MCF 10A (cell line): ENCODE data around the gene KCNS3. TPM values are rescaled to one million over a fixed set of nuclear protein-coding genes. Genes with fewer than 3 reads are reported as not detected.

Experiments used
- BruUV-seq: library from RNA; stranded (reverse); fragments of 400-500 nt; replicated peaks from 2 replicates; lab custom pipeline; 2021; lab: Mats Ljungman, UMichigan
- CTCF ChIA-PET: fragments of 300-600 bp; sonication (Branson Sonifier 250); formaldehyde crosslinking; extraction: SDS; loops from one replicate; lab custom pipeline; 2021; ENCODE audit warnings: antibody characterized with exemption, inconsistent platforms; lab: Yijun Ruan, JAX
- POLR2A ChIA-PET: fragments of 300-600, 350-650 bp; sonication (Branson Sonifier 250); formaldehyde crosslinking; extraction: SDS; loops from one replicate; lab custom pipeline; 2020; ENCODE audit warnings: antibody characterized with exemption, inconsistent platforms; lab: Yijun Ruan, JAX
- DNase-seq: peaks from one replicate; pipeline ENCODE4 v3.0.0-alpha.2; 2018; ENCODE audit not compliant: unreplicated experiment
- H3K27ac Mint-ChIP-seq: one replicate; pipeline ENCODE4 v1.8.0; 2022; ENCODE audit warnings: mild to moderate bottlenecking, low read depth, mixed read lengths; ENCODE audit not compliant: unreplicated experiment
- H3K27me3 Mint-ChIP-seq: one replicate; pipeline ENCODE4 v1.8.0; 2022; ENCODE audit warnings: mixed read lengths; ENCODE audit not compliant: insufficient read depth, unreplicated experiment
- H3K36me3 Mint-ChIP-seq: one replicate; pipeline ENCODE4 v1.8.0; 2022; ENCODE audit warnings: mild to moderate bottlenecking, moderate library complexity, mixed read lengths; ENCODE audit not compliant: insufficient read depth, unreplicated experiment
- H3K4me1 Mint-ChIP-seq: one replicate; pipeline ENCODE4 v1.8.0; 2022; ENCODE audit warnings: mixed read lengths; ENCODE audit not compliant: insufficient read depth, unreplicated experiment
- H3K4me3 Mint-ChIP-seq: one replicate; pipeline ENCODE4 v1.8.0; 2022; ENCODE audit warnings: mild to moderate bottlenecking, moderate library complexity, mixed read lengths; ENCODE audit not compliant: unreplicated experiment
- H3K9me3 Mint-ChIP-seq: one replicate; pipeline ENCODE4 v1.8.0; 2022; ENCODE audit warnings: mixed read lengths; ENCODE audit not compliant: unreplicated experiment
- intact Hi-C: fragments of 100-400 bp; cut with micrococcal nuclease; formaldehyde crosslinking; loops from 2 replicates; pipeline ENCODE4 v1.14.1; 2022
- total RNA-seq: library from RNA; stranded (reverse); gene quantifications from 2 replicates; pipeline ENCODE4 v1.2.3, GENCODE V29; 2022
- TF ChIP-seq, protein P1 (sequence below): fragments of 200-600 bp; IDR thresholded peaks from one replicate; pipeline ENCODE4 v1.8.0; 2022; ENCODE audit warnings: antibody characterized with exemption, mild to moderate bottlenecking; ENCODE audit not compliant: unreplicated experiment

Gene KCNS3
- total RNA-seq, 1 experiment from 2014 or later, result 0.84 TPM

DNA sequence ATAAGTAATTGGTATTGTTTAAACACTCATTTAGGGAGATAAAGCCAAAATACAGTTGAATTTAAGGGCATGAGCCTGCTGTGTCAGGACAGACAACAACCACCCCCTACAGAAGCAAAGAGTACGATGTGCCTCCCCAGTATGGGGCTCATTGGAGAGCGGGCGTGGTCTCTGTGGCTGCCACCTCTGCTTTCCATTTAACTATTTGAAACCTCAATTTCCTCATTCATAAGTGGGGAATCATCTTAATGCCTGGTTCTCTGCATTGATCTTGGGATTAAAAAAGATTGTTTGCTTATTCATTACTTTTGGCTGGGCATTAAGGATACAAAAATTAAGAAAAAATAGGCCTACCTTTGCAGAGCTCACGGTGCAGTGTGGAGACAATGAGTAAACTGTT, 21.4 kb downstream of the KCNS3 start:
- no peaks in the 10 kb centered on the region for H3K36me3 Mint-ChIP-seq
- intact Hi-C loops, result no loop called here

DNA sequence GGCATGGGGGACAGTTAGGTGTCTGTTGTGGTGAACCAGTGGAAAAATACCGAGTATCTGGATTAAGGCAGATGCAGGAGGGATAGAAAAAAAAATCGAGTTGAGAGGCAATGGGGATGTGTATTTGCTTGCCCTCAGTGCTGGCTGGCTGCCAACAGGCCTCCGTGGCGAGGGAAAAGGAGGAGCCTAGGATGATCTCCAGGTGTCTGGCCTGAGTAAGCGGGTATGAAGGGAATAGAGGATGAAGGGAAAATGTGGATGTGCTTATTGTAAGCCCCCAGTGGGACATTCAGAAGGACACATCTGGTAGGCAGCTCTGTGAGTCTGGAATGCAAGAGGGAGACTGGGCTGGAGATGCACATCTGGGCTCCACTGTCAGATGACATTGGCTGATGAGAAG, 22.8 kb downstream of the KCNS3 start:
- Mint-ChIP-seq H3K36me3 (no peaks in the 10 kb centered on the region), H3K27ac (no peak overlapping the region), H3K4me3 (no peak overlapping the region), H3K4me1 (peaks cover 9% of the 10 kb centered on the region), H3K27me3 (no peaks in the 10 kb centered on the region), H3K9me3 (peaks cover 2% of the 10 kb centered on the region)
- intact Hi-C loops, result no loop called here
- ChIA-PET CTCF (interaction anchor here (0.9 kb wide), 1 partner anchor 22 kb away, joined by 7 read pairs; no protein-coding TSS in a partner anchor), POLR2A (interaction anchor here (0.6 kb wide), 1 partner anchor 275 kb away, joined by 3 read pairs; no protein-coding TSS in a partner anchor)
- peak; percentile 84 for DNase-seq
- BruUV-seq, result no TSS peak
- TF ChIP-seq, protein P1, sequence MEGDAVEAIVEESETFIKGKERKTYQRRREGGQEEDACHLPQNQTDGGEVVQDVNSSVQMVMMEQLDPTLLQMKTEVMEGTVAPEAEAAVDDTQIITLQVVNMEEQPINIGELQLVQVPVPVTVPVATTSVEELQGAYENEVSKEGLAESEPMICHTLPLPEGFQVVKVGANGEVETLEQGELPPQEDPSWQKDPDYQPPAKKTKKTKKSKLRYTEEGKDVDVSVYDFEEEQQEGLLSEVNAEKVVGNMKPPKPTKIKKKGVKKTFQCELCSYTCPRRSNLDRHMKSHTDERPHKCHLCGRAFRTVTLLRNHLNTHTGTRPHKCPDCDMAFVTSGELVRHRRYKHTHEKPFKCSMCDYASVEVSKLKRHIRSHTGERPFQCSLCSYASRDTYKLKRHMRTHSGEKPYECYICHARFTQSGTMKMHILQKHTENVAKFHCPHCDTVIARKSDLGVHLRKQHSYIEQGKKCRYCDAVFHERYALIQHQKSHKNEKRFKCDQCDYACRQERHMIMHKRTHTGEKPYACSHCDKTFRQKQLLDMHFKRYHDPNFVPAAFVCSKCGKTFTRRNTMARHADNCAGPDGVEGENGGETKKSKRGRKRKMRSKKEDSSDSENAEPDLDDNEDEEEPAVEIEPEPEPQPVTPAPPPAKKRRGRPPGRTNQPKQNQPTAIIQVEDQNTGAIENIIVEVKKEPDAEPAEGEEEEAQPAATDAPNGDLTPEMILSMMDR, result no peak

More for the DNA sequence above, 21.4 kb downstream of the KCNS3 start:
- ChIA-PET CTCF (interaction anchor here (0.6 kb wide), 1 partner anchor 14 kb away, joined by 3 read pairs; no protein-coding TSS in a partner anchor), POLR2A (no interaction called here)
- Mint-ChIP-seq H3K4me1 (peaks cover 9% of the 10 kb centered on the region), H3K9me3 (no peaks in the 10 kb centered on the region), H3K4me3 (no peak overlapping the region), H3K27me3 (no peaks in the 10 kb centered on the region), H3K27ac (no peak overlapping the region)
- DNase-seq, result no peak
- no TSS peak for BruUV-seq
- TF ChIP-seq, protein P1, result no peak

DNA sequence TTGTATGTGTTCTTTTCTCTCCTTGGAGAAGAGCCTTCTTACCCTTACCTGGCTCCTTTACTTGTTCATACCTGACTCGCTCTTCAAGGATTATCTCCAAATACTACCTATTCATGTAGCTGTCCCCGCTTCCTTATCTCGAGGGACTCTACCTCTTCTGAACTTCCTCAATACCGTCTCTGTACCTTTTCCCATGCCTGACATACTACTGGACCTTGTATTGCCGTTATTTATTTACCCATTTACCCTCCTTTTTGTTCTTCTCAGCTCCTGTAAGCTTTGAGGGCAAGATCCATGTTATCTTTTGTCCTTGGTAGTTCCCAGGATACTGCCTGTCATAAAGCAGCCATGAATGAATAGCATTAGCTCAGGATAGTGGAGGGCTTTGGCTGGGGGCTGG, 32.5 kb downstream of the KCNS3 start:
- peaks cover 13% of the 10 kb centered on the region for H3K9me3 Mint-ChIP-seq
- intact Hi-C loops, result no loop called here
- no peak overlapping the region for H3K4me3 Mint-ChIP-seq
- no peak overlapping the region for H3K27ac Mint-ChIP-seq
- H3K27me3 Mint-ChIP-seq, result no peaks in the 10 kb centered on the region
- TF ChIP-seq, protein P1, result no peak
- no peaks in the 10 kb centered on the region for H3K36me3 Mint-ChIP-seq
- ChIA-PET POLR2A (no interaction called here), CTCF (interaction anchor here (0.5 to 1.6 kb wide), 4 partner anchors 9 to 467 kb away, joined by 3 to 4 read pairs (median 4); no protein-coding TSS in a partner anchor)
- no peaks in the 10 kb centered on the region for H3K4me1 Mint-ChIP-seq
- BruUV-seq, result no TSS peak
- DNase-seq, result no peak

DNA sequence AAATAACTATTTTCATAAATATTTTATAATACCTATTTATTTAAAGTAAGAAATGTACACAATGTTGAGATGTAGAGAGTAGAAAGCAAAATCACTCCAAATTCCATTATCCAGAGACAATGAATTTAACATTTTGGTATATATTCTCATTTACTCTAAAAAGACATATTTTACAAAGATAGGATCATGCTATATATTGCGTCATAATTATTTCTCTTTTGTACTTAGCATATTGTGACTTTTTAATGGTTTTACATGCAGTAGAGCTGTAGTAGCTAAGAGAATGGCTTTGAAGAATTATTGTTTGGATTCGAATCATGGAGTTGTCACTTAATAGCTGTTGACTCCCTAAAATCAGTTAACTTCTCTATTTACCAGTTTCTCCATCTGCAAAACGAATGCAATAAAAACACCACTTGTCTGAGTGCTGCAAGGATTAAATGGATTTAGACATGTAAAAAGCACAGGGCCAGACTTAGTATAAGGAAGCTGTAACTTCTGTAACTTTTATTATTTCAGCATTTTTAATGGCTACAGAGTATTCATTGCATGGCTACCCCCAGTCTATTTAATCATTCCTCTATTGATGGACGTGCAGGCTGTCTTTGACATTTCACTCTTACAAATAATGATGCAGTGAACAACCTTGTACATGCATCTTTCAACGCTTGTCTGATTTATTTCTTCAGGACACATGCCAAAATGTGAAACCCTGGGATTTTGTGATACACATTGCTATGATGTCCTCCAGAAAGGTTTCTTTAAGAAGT, 33.2 kb downstream of the KCNS3 start:
- H3K4me1 Mint-ChIP-seq, result no peaks in the 10 kb centered on the region
- H3K36me3 Mint-ChIP-seq, result no peaks in the 10 kb centered on the region
- H3K4me3 Mint-ChIP-seq, result no peak overlapping the region
- ChIA-PET POLR2A (interaction anchor here (1.0 kb wide), 1 partner anchor 9 kb away, joined by 3 read pairs; no protein-coding TSS in a partner anchor), CTCF (interaction anchor here (0.8 to 1.6 kb wide), 3 partner anchors 8 to 466 kb away, joined by 3 to 4 read pairs (median 4); no protein-coding TSS in a partner anchor)
- DNase-seq, result no peak
- intact Hi-C loops, result no loop called here
- BruUV-seq, result no TSS peak
- no peak overlapping the region for H3K27ac Mint-ChIP-seq
- H3K27me3 Mint-ChIP-seq, result no peaks in the 10 kb centered on the region
- peaks cover 7% of the 10 kb centered on the region for H3K9me3 Mint-ChIP-seq
- TF ChIP-seq, protein P1, result no peak
